HG03060 (cell line): ENCODE measurements around the gene DISC1.
"Not testable (repeated sequence)": the region's sequence is repeated elsewhere in the genome, so short reads cannot be mapped to it uniquely, and the experiment has no call there.

Experiments used
- ATAC-seq: cut with Tn5 transposase; IDR thresholded peaks from one replicate; pipeline ENCODE4 v1.9.1; 2021; ENCODE audit warnings: low read depth, moderate number of reproducible peaks; ENCODE audit not compliant: unreplicated experiment

Gene DISC1

GRCh38 chr1:231757759-231758158 is 131.2 kb downstream of the DISC1 start:
- ATAC-seq = no peak

- no peak for ATAC-seq
Observed at GRCh38 chr1:231761252-231761651, 134.7 kb downstream of the DISC1 start.

- ATAC-seq = no peak
Observed at GRCh38 chr1:231761747-231762541, 135.4 kb downstream of the DISC1 start.

GRCh38 chr1:231763456-231763855 is 136.9 kb downstream of the DISC1 start:
- ATAC-seq = no peak

- ATAC-seq = not testable (repeated sequence)
Observed at GRCh38 chr1:231765825-231766224, 139.2 kb downstream of the DISC1 start.

GRCh38 chr1:231767471-231767870 is 140.9 kb downstream of the DISC1 start:
- ATAC-seq = no peak

- ATAC-seq = no peak
Observed at GRCh38 chr1:231768416-231768815, 141.8 kb downstream of the DISC1 start.

- ATAC-seq = no peak
Observed at GRCh38 chr1:231770506-231771175, 144.1 kb downstream of the DISC1 start.

- no peak for ATAC-seq
Observed at GRCh38 chr1:231774719-231775335, 148.2 kb downstream of the DISC1 start.

- ATAC-seq = no peak
Observed at GRCh38 chr1:231776010-231776756, 149.6 kb downstream of the DISC1 start.

GRCh38 chr1:231776757-231777062 is 150.1 kb downstream of the DISC1 start:
- ATAC-seq = no peak

- ATAC-seq = no peak
Observed at GRCh38 chr1:231778009-231778719, 151.6 kb downstream of the DISC1 start.

GRCh38 chr1:231779081-231779480 is 152.5 kb downstream of the DISC1 start:
- no peak for ATAC-seq

GRCh38 chr1:231781892-231782291 is 155.3 kb downstream of the DISC1 start:
- no peak for ATAC-seq

GRCh38 chr1:231785073-231785472 is 158.5 kb downstream of the DISC1 start:
- ATAC-seq = not testable (repeated sequence)

- no peak for ATAC-seq
Observed at GRCh38 chr1:231786126-231786525, 159.5 kb downstream of the DISC1 start.

GRCh38 chr1:231792634-231793033 is 166.0 kb downstream of the DISC1 start:
- ATAC-seq = no peak

- no peak for ATAC-seq
Observed at GRCh38 chr1:231793893-231794292, 167.3 kb downstream of the DISC1 start.

GRCh38 chr1:231796141-231796540 is 169.6 kb downstream of the DISC1 start:
- no peak for ATAC-seq

GRCh38 chr1:231799363-231799986 is 172.9 kb downstream of the DISC1 start:
- ATAC-seq = no peak
